ENCODE measurements around the gene SLC49A3.

GRCh38 chr4:632196-632790, 56.7 kb downstream of the SLC49A3 start:
- TF ChIP-seq CTCF (IDR thresholded peaks at IDR 0.05) (no peak), POLR2A (IDR thresholded peaks at IDR 0.05) (no peak)
